Renal pelvis (tissue), 4 donors: Measurements from ENCODE around the gene CHD6. TPM values are rescaled to one million over a fixed set of nuclear protein-coding genes. Genes with fewer than 3 reads are reported as not detected.

Experiments
- DNase-seq: peaks from one replicate; pipeline ENCODE4 v3.0.0-alpha.2; 2013
- polyA plus RNA-seq, 3 donors: library from polyadenylated mRNA; unstranded; fragments of 120-200 nt; gene quantifications; one replicate each; pipeline ENCODE4 v1.2.1, GENCODE V29; 2013; ENCODE audit not compliant: insufficient read length in 3 of 3

Gene CHD6
- polyA plus RNA-seq, 3 donors = 46.9 to 60.4 (median 55.4) TPM

DNA sequence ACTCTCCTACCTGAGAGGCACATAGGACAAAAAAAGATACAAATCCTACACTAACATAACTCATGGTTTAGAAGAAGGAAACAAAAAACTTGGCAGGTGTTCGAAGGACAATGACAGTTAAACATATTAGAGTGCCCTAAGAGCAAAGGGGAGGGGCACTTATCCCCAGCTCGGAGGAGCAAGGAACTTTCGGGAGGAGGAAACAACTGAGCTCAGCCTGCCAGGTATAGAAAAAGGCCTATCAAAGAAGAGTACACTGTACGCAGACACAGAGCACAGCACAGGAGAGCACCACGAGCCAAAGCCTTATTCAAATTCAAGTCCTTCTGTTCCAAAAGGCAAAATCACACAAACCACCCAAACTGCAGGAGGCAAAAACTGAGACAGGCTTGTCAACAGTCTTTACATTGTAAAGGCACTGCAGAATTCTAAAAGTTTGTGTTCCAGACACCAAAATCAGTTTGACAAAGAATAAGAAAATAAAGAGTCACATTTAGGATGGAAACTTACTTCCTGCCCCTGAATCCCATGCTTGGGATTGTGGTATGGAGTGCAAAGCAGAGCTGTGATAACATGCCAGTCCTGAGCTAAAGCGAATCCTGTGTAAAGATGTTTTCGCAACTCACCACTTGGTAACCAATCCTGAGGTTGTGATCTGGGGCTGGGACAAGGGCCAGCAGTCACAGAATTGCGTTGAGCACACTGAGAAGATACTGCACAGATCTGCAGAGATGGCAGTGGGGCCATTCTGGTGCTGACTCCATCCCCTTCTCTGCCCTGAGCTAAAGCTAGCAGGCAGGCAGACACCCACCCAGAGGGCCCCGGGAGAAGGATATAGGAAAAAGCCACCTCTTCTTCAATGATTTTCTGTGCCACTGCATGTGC, 108.6 kb downstream of the CHD6 start:
- DNase-seq = no peak

DNA sequence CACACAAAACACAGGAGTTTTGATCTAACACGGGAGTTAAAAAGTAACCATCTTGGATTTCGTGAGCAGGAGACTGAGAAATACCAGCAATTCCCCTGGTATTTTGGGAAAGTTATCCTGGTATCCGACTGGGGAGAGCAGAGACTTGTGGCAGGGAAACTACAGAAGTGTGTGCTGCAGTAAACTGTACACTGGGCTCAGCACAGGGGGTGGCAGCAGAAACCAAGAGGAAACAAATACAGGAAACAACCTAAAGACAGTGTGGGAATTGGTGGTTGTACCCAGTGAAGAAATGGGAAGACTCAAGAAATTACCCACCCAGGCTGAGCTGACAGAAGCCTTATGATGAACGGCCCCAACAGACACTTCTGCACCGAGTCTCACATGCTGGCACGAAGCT, 109.8 kb downstream of the CHD6 start:
- no peak for DNase-seq

DNA sequence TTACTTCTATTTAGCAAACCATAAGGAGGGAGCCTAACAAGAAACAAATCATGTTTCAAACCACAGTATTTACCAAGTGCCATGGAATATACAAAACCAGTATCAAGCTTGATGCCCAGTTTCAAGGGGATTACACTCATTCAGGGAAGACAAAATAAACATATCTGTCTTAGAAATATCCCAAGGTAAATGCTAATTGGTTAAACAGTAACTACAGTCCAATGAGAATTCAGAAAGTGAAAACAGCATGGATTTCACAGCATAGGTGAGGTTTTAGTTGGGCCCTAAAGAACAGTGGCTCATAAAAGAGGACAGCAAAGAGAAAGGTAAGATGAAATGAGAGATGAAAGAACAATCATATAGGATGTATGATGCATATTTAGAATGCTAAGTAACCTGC, 110.3 kb downstream of the CHD6 start:
- no peak for DNase-seq

- no peak for DNase-seq
These were observed 110.7 kb downstream of the CHD6 start for GRCh38 chr20:41507436-41507835.

DNA sequence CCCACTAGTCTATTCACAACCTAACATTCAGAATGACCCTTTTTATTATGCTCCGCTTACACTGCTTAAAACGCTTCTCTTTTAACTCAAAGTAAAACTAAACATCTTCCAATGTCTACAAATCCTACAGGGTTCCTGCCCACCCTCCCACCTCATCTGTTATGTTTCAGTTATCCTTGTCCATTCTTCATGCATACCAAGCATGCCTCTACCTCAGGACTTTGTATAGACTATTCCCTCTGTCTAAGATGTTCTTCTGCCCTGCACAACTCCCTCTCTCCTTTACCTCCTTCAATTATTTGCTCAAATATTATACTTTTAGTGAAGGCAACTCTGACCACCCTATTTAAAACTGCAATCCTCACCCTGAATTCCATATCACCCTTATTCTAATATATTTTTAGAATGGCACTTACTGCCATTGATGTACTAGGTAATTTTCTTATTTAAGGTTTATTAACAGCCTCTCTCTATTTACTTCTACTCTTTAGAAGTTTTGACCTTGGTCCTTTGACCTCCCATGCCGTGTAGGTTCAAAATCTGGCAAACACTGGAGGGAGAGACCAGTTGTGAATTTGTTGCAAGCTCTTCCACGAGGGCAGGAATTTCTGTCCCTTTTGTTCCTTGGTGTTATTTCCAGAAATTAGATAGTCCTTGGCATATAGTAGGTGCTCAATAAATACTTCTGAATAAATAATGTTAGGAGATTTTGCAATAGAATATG, 111.8 kb downstream of the CHD6 start:
- no peak for DNase-seq

- DNase-seq = no peak
These were observed 113.0 kb downstream of the CHD6 start for GRCh38 chr20:41505184-41505583.

- DNase-seq = no peak
These were observed 116.8 kb downstream of the CHD6 start for GRCh38 chr20:41501376-41501775.

DNA sequence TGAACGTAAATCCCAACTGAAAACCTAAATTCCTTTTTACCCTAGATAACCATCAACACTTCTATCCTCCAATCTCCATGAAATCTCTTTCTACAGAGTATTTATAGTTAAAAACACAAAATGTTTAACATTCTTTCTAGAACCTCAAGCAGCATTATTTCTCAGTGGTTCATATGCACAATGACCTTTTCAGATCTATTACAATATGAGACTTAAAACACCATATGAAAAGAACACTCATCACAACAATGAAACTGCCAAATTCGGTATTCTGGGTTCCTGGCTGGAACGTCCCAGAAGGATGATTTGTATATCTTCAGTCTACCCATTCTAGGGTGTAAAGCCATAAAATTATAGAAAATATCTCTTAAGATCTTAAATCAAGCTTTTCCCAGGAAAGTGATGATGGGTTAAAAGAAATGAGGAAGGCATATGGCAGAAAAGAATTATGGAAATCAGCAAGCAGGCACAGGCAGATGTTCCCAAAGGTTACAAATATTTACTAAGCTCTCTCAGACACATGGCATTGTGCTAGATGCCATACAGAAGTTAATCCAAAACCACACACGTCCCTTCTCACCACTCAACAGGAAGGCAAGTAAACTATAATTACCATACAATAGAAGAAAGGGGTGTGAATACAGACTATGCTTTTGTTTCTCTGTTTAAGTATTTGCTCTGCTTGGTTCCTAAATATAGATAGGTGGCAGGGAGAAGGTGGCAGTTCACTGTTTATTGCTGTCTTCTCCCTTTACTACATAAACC, 118.0 kb downstream of the CHD6 start:
- no peak for DNase-seq

DNA sequence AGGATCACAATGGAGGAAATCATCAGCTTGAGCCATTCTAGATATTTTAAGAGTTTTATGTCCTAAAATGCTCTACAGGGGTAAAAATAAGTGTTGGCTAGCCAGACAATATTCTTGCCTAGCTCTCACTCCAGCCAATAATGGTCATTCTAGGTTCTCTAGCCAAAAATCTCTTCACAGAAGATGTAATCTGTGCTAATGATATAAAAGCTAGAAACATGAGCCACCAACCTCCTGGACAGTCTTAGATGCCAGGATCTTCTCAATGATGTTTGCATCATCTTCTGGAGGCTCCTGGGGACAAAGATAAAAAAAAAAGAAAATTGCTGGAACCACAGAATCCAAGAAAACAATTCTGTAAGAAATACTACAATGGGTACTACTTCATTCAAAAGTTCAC, 119.1 kb downstream of the CHD6 start:
- DNase-seq = no peak

DNA sequence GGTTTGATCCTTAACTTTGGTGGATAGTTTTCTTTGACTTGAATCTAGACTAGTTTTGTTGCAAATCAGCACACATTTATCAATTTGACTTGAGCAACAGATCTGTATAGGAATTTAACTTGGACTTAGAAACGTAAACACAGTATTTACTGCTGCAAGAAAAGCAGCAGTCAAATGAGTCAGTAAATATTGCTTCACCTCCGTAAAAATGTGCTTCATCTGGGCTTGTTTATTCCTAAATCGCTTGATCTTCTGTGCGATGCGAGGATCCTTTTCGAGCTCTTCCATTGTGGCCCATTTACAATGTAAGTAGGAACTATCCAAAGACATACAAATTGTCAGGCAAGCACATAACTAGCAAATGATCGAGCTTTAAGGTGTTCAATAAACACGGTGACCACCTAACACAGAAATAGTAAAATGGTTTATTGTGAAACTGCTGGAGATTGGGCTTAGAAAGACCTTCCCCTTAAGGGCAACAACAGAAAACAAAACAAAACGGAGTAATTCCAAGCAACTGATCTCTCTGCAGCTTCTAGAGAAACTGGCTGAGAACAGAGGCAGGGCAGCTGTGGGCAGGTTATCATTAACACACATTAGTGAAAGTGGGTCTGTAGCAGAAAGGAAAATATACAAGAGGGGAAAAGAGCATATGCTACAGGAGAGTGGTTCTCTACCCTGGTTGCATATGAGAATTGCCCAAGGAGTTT, 120.8 kb downstream of the CHD6 start:
- DNase-seq = no peak

DNA sequence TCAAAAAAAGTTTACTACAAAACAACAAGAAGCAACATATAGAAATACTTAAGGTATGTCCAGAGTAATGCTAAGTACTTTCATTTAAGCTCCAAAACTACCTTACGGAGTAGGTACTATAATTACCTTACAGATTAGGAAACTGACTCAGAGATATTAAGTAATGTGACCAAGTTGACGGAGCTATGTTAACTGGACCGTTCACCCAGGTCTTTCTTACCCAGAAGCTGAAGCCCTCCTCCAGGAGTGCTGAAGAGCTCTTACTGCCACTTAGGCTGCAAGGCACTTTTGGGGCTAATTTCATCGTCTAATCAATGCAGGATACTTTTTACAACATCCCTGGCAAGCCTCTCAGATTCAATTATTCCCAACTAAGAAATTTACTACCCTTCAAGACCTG, 123.7 kb downstream of the CHD6 start:
- no peak for DNase-seq

DNA sequence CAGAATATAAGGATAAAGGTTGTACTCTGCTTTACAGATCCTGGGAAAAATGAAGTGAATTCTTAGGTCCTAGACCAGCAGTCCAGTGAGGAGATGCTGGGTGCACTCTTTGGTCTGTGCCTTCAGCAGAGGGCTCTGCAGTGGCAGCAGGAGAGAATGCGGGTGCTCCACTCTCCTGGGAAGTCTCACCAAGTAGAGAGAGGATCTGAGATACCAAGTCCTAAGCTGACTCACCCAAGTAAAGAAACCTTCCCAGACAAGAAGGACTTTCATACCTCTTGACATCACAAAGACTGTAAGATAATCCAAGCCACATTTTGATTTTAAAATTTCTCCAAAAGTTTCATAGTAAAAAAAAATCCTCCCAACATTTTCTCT, 134.6 kb downstream of the CHD6 start:
- DNase-seq = no peak

DNA sequence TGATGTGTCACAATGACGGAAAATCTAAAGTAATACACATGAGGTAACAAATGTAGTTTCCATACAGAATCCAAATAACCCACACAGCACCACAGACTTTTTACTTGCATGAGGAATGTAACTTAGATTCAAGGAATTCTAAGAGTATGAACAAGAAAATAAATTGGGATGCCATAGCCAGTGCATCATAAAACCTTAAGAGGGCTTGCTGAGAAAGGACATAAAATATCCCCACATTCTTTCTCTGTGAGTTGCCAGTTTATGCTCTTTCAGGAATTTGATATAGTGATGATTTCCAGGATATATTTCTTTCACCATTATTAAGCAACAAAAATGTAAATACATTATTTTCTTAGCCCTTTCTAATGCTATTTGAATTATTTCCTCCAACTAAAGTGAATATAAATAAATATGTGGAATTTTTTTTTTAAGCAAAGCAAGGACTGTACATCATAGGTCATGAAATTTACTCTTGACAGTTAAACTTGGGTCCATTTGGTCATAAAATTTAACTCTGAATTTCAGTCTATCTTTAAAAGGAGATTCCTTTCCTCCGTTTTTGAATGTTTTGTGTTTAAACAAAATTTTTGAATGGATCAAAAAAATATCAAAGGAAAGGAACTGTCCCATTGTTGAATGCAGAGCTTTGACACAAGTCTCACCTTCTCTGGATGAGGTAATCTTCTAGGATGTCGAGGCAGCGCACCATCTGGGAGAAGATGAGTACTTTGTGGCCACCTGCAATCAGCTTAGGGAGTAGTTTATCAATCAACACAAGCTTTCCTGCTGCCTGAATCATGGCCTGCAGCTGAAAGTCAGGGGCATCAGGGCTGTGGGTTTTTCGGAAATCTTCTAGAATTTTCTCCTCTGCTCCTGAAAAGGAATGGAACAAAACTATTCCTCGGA, 135.3 kb downstream of the CHD6 start:
- no peak for DNase-seq

- DNase-seq = no peak
These were observed 138.0 kb downstream of the CHD6 start for GRCh38 chr20:41480054-41480770.

DNA sequence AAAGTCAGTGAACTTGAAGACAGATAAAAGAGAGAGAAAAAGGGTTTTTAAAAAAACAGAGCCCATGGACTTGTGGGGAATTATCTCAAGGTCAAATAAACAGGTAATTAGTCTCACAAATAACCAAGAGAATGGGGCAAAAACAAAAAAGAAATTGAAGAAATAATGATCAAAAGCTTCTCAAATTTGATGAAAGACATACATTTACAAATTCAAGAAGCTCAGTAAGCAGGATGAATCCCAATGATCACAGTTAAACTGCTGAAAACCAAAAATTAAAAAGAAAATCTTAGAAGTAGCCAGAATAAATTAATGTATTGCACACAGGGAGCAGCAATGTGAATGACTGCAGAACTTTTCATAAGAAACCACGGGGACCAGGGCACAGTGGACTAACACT, 139.1 kb downstream of the CHD6 start:
- DNase-seq = no peak

GRCh38 chr20:41478026-41478425, 140.2 kb downstream of the CHD6 start:
- no peak for DNase-seq

- no peak for DNase-seq
These were observed 141.7 kb downstream of the CHD6 start for GRCh38 chr20:41476446-41476845.

- DNase-seq = no peak
These were observed 142.2 kb downstream of the CHD6 start for GRCh38 chr20:41476013-41476441.

GRCh38 chr20:41475503-41475902, 142.7 kb downstream of the CHD6 start:
- DNase-seq = no peak
